Naive thymus-derived CD4-positive, alpha-beta T cell (primary cell): ENCODE results near the gene CLCN1. TPM values are rescaled to one million over a fixed set of nuclear protein-coding genes. Genes with fewer than 3 reads are reported as not detected.

Experiments
- ATAC-seq: fragments of 150-1000 bp; cut with Tn5 transposase; 2 replicates; pipeline ENCODE4 v1.10.0; 2021; ENCODE audit warnings: mild to moderate bottlenecking, moderate library complexity
- CTCF ChIA-PET: fragments of 350-600 bp; sonication (Branson Sonifier 250); formaldehyde crosslinking; loops from one replicate; lab custom pipeline; 2021; ENCODE audit warnings: antibody characterized with exemption; lab: Charles Lee
- POLR2A ChIA-PET: fragments of 350-600 bp; sonication (Branson Sonifier 250); formaldehyde crosslinking; loops from one replicate; lab custom pipeline; 2021; ENCODE audit warnings: antibody characterized with exemption, inconsistent platforms; lab: Charles Lee
- DNase-seq, 9 donors: peaks; one replicate each; pipeline versions ENCODE4 v3.0.0 to v3.0.0-alpha.2; 2020 to 2022; ENCODE audit warnings: mixed read lengths in 1 of 9
- H3K27ac ChIP-seq: one replicate; pipeline ENCODE4 v1.7.0; 2013; ENCODE audit warnings: mild to moderate bottlenecking, low read depth, low read length, moderate library complexity
- H3K27me3 ChIP-seq, 2 donors: one replicate each; pipeline ENCODE4 v1.7.0; 2013; ENCODE audit warnings: low read length in 2 of 2, mild to moderate bottlenecking in 2 of 2, moderate library complexity in 2 of 2; ENCODE audit not compliant: control insufficient read depth in 2 of 2, insufficient read depth in 2 of 2
- H3K36me3 ChIP-seq, 3 experiments: 1 replicate in 2 of 3; 2 replicates in 1 of 3; pipeline ENCODE4 v1.7.0; 2013; ENCODE audit warnings: low read length in 3 of 3, mild to moderate bottlenecking in 3 of 3, moderate library complexity in 1 of 3; ENCODE audit not compliant: insufficient read depth in 3 of 3, control insufficient read depth in 2 of 3
- H3K4me1 ChIP-seq, 2 donors: one replicate each; pipeline ENCODE4 v1.7.0; 2013; ENCODE audit warnings: low read length in 2 of 2, mild to moderate bottlenecking in 2 of 2, moderate library complexity in 1 of 2; ENCODE audit not compliant: control insufficient read depth in 2 of 2, insufficient read depth in 2 of 2
- H3K4me3 ChIP-seq: 2 replicates; pipeline ENCODE4 v1.7.0; 2013; ENCODE audit warnings: mild to moderate bottlenecking, low read length
- H3K9me3 ChIP-seq, 3 experiments: 1 replicate in 2 of 3; 2 replicates in 1 of 3; pipeline ENCODE4 v1.7.0; 2013; ENCODE audit warnings: low read length in 3 of 3; ENCODE audit not compliant: control insufficient read depth in 2 of 3
- H3K27ac Mint-ChIP-seq, 9 donors: one replicate each; pipeline ENCODE4 v1.8.0; 2020 to 2022; ENCODE audit warnings: mixed read lengths in 9 of 9, mild to moderate bottlenecking in 8 of 9, moderate library complexity in 5 of 9, inconsistent platforms in 2 of 9
- H3K27me3 Mint-ChIP-seq, 5 donors: one replicate each; pipeline ENCODE4 v1.8.0; 2021 to 2022; ENCODE audit warnings: mixed read lengths in 5 of 5, mild to moderate bottlenecking in 1 of 5
- H3K36me3 Mint-ChIP-seq, 5 donors: one replicate each; pipeline ENCODE4 v1.8.0; 2020 to 2022; ENCODE audit warnings: mixed read lengths in 5 of 5, mild to moderate bottlenecking in 3 of 5, inconsistent platforms in 1 of 5
- H3K4me1 Mint-ChIP-seq, 7 donors: one replicate each; pipeline ENCODE4 v1.8.0; 2020 to 2022; ENCODE audit warnings: mixed read lengths in 7 of 7, mild to moderate bottlenecking in 3 of 7, inconsistent platforms in 1 of 7
- H3K4me3 Mint-ChIP-seq, 10 donors: one replicate each; pipeline ENCODE4 v1.8.0; 2020 to 2022; ENCODE audit warnings: mild to moderate bottlenecking in 10 of 10, mixed read lengths in 10 of 10, moderate library complexity in 6 of 10, inconsistent platforms in 2 of 10
- H3K9me3 Mint-ChIP-seq, 11 donors: one replicate each; pipeline ENCODE4 v1.8.0; 2020 to 2022; ENCODE audit warnings: mixed read lengths in 11 of 11, mild to moderate bottlenecking in 4 of 11, inconsistent platforms in 1 of 11, moderate library complexity in 1 of 11
- intact Hi-C, 2 donors: fragments of 100-400 bp; cut with micrococcal nuclease; formaldehyde crosslinking; loops; one replicate each; pipeline ENCODE4 v1.15.1; 2023
- polyA plus RNA-seq, 2 donors: library from polyadenylated mRNA; unstranded; fragments of 300-500 nt; fragmentation: Illumina TruSeq; gene quantifications; one replicate each; pipeline ENCODE4 v1.2.3, GENCODE V29; 2021
- total RNA-seq, 6 experiments: library from RNA in 5 of 6; stranded (reverse) in 5 of 6; gene quantifications; 1 replicate in 5 of 6; 2 replicates in 1 of 6; pipeline ENCODE4 v1.2.3 and lab custom pipeline; 2021 to 2026

The CLCN1 gene
- total and polyA plus RNA-seq, 7 experiments from 2014 or later = 0.07 to 0.51 TPM; not detected in 5

DNA sequence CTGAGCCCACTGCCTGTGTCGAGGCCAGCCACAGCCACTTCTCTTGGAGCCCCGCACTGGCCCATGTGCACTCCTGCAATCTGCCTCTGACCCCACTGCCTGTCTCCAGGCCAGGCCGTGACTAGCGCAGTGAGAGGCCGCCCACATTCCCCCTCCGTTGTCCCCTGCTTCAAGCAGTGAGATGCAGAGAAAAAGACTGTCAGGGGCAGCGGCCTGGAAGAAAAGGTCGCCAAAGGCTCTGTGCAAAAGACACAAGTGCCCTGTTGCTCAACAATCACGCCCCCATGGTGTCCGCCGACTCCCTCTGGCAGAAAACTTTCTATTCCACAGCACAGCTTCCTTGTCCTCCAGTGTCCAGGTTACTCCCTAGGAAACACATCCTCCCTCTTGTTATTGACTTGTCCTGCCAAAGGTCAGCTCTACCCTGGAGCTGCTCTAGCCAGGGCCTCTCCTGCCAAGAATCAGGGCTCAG, 36.7 kb downstream of the CLCN1 start:
- Mint-ChIP-seq H3K4me3 (no peak overlapping the region), H3K36me3 (no peaks in the 10 kb centered on the region), H3K27me3 (peaks cover 0 to 37% (median 0%) of the 10 kb centered on the region in 5 donors), H3K4me1 (peaks cover 0 to 3% (median 0%) of the 10 kb centered on the region in 7 donors), H3K27ac (no peak overlapping the region), H3K9me3 (peaks cover 0 to 2% (median 0%) of the 10 kb centered on the region in 11 donors)
- no peak for ATAC-seq
- no peak for DNase-seq
- Histone ChIP-seq H3K27ac (no peak overlapping the region), H3K27me3 (no peaks in the 10 kb centered on the region), H3K4me1 (no peaks in the 10 kb centered on the region), H3K9me3 (no peaks in the 10 kb centered on the region), H3K36me3 (no peaks in the 10 kb centered on the region), H3K4me3 (no peak overlapping the region)
- ChIA-PET POLR2A (no interaction called here), CTCF (no interaction called here)
- intact Hi-C loops = no loop called here

DNA sequence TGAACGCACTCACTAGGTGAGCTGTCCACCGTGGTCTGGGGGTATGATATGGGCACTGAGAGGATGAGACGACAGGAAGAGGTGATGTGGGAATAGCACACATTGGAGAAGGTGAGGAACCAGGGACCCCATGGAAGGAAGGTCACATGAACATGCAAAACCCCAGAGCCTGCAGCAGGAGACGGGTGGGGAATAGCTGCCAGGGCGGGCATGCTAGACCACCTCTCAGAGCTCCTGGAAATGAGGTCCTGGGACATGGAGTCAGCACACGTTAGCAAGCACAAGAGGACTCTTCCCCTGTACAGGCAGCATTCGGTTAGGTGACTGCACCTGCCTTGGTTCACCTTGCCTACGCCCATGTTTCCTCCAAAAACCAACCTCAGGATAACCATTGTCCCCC, 38.5 kb downstream of the CLCN1 start:
- Mint-ChIP-seq H3K27ac (peak overlapping the region in 1 of 9 donors; percentile 66), H3K27me3 (peaks cover 0 to 30% (median 0%) of the 10 kb centered on the region in 5 donors), H3K4me1 (peaks cover 0 to 3% (median 0%) of the 10 kb centered on the region in 7 donors), H3K36me3 (no peaks in the 10 kb centered on the region), H3K9me3 (peaks cover 0 to 2% (median 0%) of the 10 kb centered on the region in 11 donors), H3K4me3 (no peak overlapping the region)
- H3K27me3 ChIP-seq = no peaks in the 10 kb centered on the region
- ChIA-PET POLR2A (no interaction called here), CTCF (interaction anchor here (1.1 kb wide), 1 partner anchor 21 kb away, joined by 3 read pairs; no protein-coding TSS in a partner anchor)
- intact Hi-C loops = no loop called here
- no peaks in the 10 kb centered on the region for H3K4me1 ChIP-seq
- H3K27ac ChIP-seq = no peak overlapping the region
- DNase-seq (no peak), ATAC-seq (no peak)
- no peaks in the 10 kb centered on the region for H3K36me3 ChIP-seq
- H3K4me3 ChIP-seq = no peak overlapping the region
- H3K9me3 ChIP-seq = no peaks in the 10 kb centered on the region

DNA sequence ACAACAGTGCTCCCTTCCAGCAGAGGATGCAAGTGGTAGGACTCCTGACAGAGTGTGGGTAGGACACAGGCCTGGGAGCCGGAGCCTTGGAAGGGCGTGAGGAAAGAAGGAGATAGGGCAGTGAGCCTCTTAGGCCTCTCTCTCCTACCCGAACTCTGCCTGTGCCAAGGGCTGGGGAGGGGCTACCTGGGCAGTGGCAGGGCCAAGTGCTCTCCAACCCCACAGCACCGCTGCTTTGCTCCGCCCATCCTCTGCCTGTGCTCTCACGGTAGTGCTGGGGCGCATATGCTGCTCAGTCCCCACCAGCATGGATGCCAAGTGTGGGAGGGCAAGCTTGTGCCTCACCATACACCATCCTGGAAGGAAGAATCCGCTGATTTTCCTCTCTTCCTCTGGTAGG, 39.1 kb downstream of the CLCN1 start:
- no peak overlapping the region for H3K4me3 Mint-ChIP-seq
- no peak overlapping the region for H3K27ac Mint-ChIP-seq
- no peaks in the 10 kb centered on the region for H3K36me3 Mint-ChIP-seq
- ChIA-PET CTCF (no interaction called here), POLR2A (no interaction called here)
- no peak for ATAC-seq
- no peaks in the 10 kb centered on the region for H3K4me1 ChIP-seq
- peaks cover 0 to 1% (median 0%) of the 10 kb centered on the region in 7 donors for H3K4me1 Mint-ChIP-seq
- peaks cover 0 to 2% (median 0%) of the 10 kb centered on the region in 11 donors for H3K9me3 Mint-ChIP-seq
- peaks cover 0 to 31% (median 0%) of the 10 kb centered on the region in 5 donors for H3K27me3 Mint-ChIP-seq
- no peak overlapping the region for H3K4me3 ChIP-seq
- H3K36me3 ChIP-seq = no peaks in the 10 kb centered on the region
- intact Hi-C loops = no loop called here
- no peaks in the 10 kb centered on the region for H3K27me3 ChIP-seq
- no peaks in the 10 kb centered on the region for H3K9me3 ChIP-seq
- DNase-seq = no peak
- no peak overlapping the region for H3K27ac ChIP-seq

DNA sequence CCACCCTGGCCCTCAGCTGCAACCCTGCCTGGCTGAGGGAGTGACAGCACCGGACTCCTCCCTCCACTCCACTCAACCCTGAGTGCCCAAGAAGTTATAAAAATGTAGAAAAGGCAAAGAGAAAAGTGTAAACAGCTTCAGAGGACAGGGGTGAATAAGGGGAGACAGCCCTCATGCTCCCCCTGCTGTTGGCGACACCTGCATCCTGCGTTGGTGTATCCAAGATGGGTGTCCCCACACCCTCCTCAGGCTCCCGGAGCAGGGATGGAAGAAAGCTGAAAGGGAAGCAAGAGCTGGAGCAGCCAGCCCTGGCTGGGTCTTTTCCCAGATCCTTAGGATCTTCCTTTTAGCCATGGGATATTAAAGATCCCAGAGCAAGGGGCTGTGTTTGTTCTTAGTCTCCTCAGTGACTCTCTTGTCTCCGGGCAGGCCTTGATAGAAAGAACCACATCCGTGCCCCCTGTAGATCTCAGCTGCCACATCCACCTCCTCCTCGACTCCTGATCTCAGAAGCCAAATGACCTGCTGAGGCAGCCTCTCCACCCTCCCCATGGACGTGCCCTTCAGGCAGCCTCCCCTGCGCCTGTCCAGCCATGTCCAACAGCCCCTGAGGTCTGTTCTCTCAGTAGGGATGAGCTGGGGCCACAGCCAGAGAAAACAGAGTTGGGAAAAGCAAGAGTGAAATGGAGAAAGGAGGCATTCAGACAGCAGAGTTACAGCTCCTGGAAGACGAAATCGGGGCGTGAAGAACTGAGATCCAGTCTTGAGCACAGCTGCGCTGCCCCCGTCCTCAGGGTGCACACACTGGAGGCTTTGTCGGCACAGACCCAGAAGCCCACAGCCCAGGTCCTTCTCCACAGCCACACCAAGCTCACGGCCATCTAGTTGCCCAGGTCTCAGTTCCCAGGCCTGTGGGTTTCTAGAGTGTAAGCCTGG, 39.8 kb downstream of the CLCN1 start:
- intact Hi-C loops = no loop called here
- ChIA-PET CTCF (interaction anchor here (0.5 to 1.0 kb wide), 4 partner anchors 10 to 533 kb away, joined by 3 to 5 read pairs (median 4); no protein-coding TSS in a partner anchor), POLR2A (interaction anchor here (1.1 kb wide), 1 partner anchor 11 kb away, joined by 3 read pairs; no protein-coding TSS in a partner anchor)
- peaks cover 0 to 2% (median 0%) of the 10 kb centered on the region in 11 donors for H3K9me3 Mint-ChIP-seq
- H3K9me3 ChIP-seq = no peaks in the 10 kb centered on the region
- H3K36me3 ChIP-seq = no peaks in the 10 kb centered on the region
- H3K4me3 Mint-ChIP-seq = no peak overlapping the region
- no peaks in the 10 kb centered on the region for H3K4me1 ChIP-seq
- H3K27me3 Mint-ChIP-seq = peaks cover 0 to 37% (median 3%) of the 10 kb centered on the region in 5 donors
- DNase-seq (no peak), ATAC-seq (no peak)
- H3K4me3 ChIP-seq = no peak overlapping the region
- H3K27me3 ChIP-seq = no peaks in the 10 kb centered on the region
- no peak overlapping the region for H3K27ac ChIP-seq
- H3K27ac Mint-ChIP-seq = no peak overlapping the region
- peaks cover 0 to 2% (median 0%) of the 10 kb centered on the region in 5 donors for H3K36me3 Mint-ChIP-seq
- peaks cover 0 to 5% (median 1%) of the 10 kb centered on the region in 7 donors for H3K4me1 Mint-ChIP-seq

DNA sequence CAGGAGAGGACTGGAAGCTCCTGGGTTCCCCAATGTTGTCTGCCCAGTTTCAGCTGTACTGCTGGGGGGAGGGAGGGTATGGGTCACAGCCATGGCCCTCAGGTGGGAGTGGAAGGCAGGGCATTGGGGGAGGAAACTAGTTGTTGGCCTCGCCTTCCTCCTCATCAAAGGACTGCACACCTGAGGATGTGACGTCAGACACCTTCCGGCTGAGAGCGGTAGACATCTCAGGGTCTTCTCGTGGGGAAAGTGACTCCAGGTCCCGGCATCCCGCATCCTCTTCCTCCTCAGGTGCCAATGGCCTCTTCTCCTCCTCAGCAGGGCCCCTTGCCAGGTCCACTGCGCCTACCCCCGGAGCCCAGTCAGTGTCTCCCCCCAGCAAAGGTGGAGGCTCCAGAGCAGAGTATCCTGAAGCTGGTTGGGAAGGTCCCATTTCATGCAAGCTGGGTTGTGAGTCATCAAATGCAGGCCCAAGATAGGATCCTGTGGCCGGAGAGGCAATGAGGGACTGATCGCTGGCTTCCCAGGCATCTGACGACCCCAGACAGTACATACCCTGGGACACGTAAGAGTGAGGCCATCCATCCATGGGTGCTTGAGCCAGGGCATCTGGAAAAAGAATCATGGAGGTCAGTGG, 40.6 kb downstream of the CLCN1 start:
- no peak overlapping the region for H3K4me3 ChIP-seq
- no peaks in the 10 kb centered on the region for H3K36me3 ChIP-seq
- ATAC-seq = no peak
- Mint-ChIP-seq H3K4me3 (no peak overlapping the region), H3K9me3 (peaks cover 0 to 2% (median 0%) of the 10 kb centered on the region in 11 donors), H3K27me3 (peaks cover 0 to 41% (median 5%) of the 10 kb centered on the region in 5 donors), H3K27ac (no peak overlapping the region), H3K4me1 (peaks cover 0 to 10% (median 1%) of the 10 kb centered on the region in 7 donors), H3K36me3 (peaks cover 0 to 2% (median 0%) of the 10 kb centered on the region in 5 donors)
- intact Hi-C loops = no loop called here
- H3K27ac ChIP-seq = no peak overlapping the region
- no peaks in the 10 kb centered on the region for H3K4me1 ChIP-seq
- H3K27me3 ChIP-seq = no peaks in the 10 kb centered on the region
- no peaks in the 10 kb centered on the region for H3K9me3 ChIP-seq
- ChIA-PET CTCF (interaction anchor here (0.9 kb wide), 1 partner anchor 51 kb away, joined by 4 read pairs; no protein-coding TSS in a partner anchor), POLR2A (interaction anchor here (1.1 kb wide), 1 partner anchor 11 kb away, joined by 3 read pairs; no protein-coding TSS in a partner anchor)
- DNase-seq = no peak

DNA sequence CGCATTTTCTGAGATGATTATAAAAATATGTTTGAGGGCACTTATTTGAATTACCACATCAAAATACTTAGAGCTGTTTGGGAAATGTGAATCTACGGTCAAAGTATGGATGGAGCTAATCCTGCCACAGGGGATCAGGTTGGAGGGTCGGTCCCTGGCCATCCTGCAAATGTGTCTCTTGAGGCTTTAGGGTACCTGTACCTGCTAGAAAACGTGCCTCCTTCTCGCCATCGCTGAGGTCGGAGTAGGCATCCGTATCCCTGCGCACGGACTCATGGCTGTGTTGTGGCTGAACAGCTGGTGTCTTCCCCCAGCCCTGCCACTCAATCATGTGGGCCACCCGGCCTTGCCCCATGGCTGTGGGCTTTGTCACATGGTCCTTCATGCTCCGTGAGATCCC, 42.7 kb downstream of the CLCN1 start:
- Mint-ChIP-seq H3K36me3 (peaks cover 0 to 4% (median 0%) of the 10 kb centered on the region in 5 donors), H3K27me3 (peaks cover 6 to 52% (median 12%) of the 10 kb centered on the region in 5 donors), H3K4me1 (peaks cover 3 to 17% (median 9%) of the 10 kb centered on the region in 7 donors), H3K27ac (no peak overlapping the region), H3K9me3 (peaks cover 0 to 5% (median 0%) of the 10 kb centered on the region in 11 donors), H3K4me3 (no peak overlapping the region)
- CTCF ChIA-PET = interaction anchor here (0.5 to 1.6 kb wide), 3 partner anchors 14 to 57 kb away, joined by 3 to 4 read pairs (median 4); no protein-coding TSS in a partner anchor
- intact Hi-C loops = no loop called here
- no peak overlapping the region for H3K27ac ChIP-seq
- DNase-seq = no peak
- ATAC-seq = no peak
- no peak overlapping the region for H3K4me3 ChIP-seq
- POLR2A ChIA-PET = no interaction called here
- no peaks in the 10 kb centered on the region for H3K9me3 ChIP-seq
- peaks cover 0 to 6% of the 10 kb centered on the region in 2 donors for H3K27me3 ChIP-seq
- H3K36me3 ChIP-seq = no peaks in the 10 kb centered on the region
- H3K4me1 ChIP-seq = peaks cover 6% of the 10 kb centered on the region in 2 donors
